Subcutaneous preadipocyte (primary cell): ENCODE measurements around the gene UNC79. TPM values are rescaled to one million over a fixed set of nuclear protein-coding genes. Genes with fewer than 3 reads are reported as not detected.

Experiments used
- small RNA-seq: library from RNA; depleted of rRNA; stranded (forward); fragments of <200 nt; gene quantifications from one replicate; pipeline ENCODE3, GENCODE V24; 2012
- total RNA-seq: library from RNA; depleted of rRNA; stranded (reverse); fragments of >200 nt; gene quantifications from 2 replicates; pipeline ENCODE4 v1.2.3, GENCODE V29; 2012

UNC79 gene
- under 0.01 TPM in 2 replicates for total RNA-seq

GRCh38 chr14:93430315-93431035 is at the start of gene UNC79:
UNC79 (plus strand) TSS chr14:93430939; CDS start chr14:93431030, 91 bp downstream.

Small RNA genes within 50 kb of the gene (small RNA-seq; reads per million reads assigned to genes)
- gene RF00019: not detected
- not detected for gene RF02271
- gene RNU6-1258P: not detected

Other genes with a start within 250 kb of the UNC79 start
- gene MOAP1, start 246.0 kb upstream of the UNC79 start, total RNA-seq: 6.2 and 8.2 TPM in 2 replicates
- gene LYSET, start 245.6 kb upstream of the UNC79 start, total RNA-seq: 3.7 and 7.2 TPM in 2 replicates
- gene GON7, start 223.9 kb upstream of the UNC79 start, total RNA-seq: 10.9 and 15.8 TPM in 2 replicates
- 32.6 and 33.1 TPM in 2 replicates for gene UBR7, start 223.7 kb upstream of the UNC79 start, total RNA-seq
- gene BTBD7, start 97.9 kb upstream of the UNC79 start, total RNA-seq: 20.6 and 24.6 TPM in 2 replicates
- not detected in 2 replicates for gene COX8C, start 83.8 kb upstream of the UNC79 start, total RNA-seq